GM12892 (cell line): ENCODE measurements around the gene TEKT5.

Experiments used
- POLR2A ChIP-seq: IDR thresholded peaks from 2 replicates; pipeline ENCODE4 v1.6.1; 2011; ENCODE audit warnings: low read depth, low read length, control low read depth
- POLR2AphosphoS5 ChIP-seq: IDR thresholded peaks from 2 replicates; pipeline ENCODE4 v1.6.1; 2011; ENCODE audit warnings: low read depth, low read length, control low read depth
- TAF1 ChIP-seq: IDR thresholded peaks from 2 replicates; pipeline ENCODE4 v1.6.1; 2011; ENCODE audit warnings: low read depth, mild to moderate bottlenecking, control low read depth, low read length, borderline replicate concordance

DNA sequence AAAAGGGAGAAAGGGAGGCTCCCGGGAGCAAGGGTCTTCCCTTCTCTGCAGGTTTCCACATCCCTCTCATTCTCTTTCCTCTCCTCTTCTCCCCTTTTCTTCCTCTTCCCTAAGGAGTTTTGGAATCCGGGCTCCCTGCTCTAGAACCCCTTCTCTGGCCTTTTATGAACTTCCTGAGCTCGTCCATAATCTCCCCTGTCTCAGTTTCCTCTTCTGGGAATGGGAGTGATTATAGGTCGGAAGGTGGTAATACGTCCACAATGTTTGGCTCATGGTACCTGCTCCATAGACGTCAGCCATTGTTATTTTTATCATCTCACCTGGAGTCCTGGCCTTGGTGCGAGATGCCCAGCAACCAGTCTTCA is 113.9 kb downstream of the TEKT5 start:
- TF ChIP-seq POLR2A (no peak), TAF1 (no peak), POLR2AphosphoS5 (no peak)
